Body of pancreas (tissue), 4 donors: Measurements from ENCODE around the gene EFNA5. TPM values are rescaled to one million over a fixed set of nuclear protein-coding genes. Genes with fewer than 3 reads are reported as not detected.
A peak's percentile ranks its signal among the peaks of the same experiment; 100 is the strongest.

Experiments used
- ATAC-seq: fragments of 150-250 bp; one replicate; pipeline ENCODE4 v1.9.1; 2016
- DNase-seq, 4 donors: peaks; one replicate each; pipeline ENCODE4 v3.0.0-alpha.2; 2019
- H3K27ac ChIP-seq, 4 donors: fragments of 200-600 bp; sonication (generic); 1 replicate in 3 of 4; 2 replicates in 1 of 4; pipeline versions ENCODE4 v1.5.1 to v1.6.1; 2016 to 2019; ENCODE audit warnings: mild to moderate bottlenecking in 1 of 4, mixed read lengths in 1 of 4, moderate library complexity in 1 of 4
- H3K27me3 ChIP-seq, 2 donors: fragments of 200-600 bp; sonication (generic); one replicate each; pipeline ENCODE4 v1.6.0; 2016; ENCODE audit warnings: mild to moderate bottlenecking in 1 of 2
- H3K36me3 ChIP-seq, 2 donors: fragments of 200-600 bp; sonication (generic); replicated peaks in 1 of 2; 2 replicates each; pipeline ENCODE4 v1.5.1; 2016; ENCODE audit warnings: low read depth in 2 of 2; ENCODE audit not compliant: insufficient read depth in 1 of 2
- H3K4me1 ChIP-seq: fragments of 200-600 bp; sonication (generic); one replicate; pipeline ENCODE4 v1.6.0; 2016
- H3K4me3 ChIP-seq, 2 donors: fragments of 200-600 bp; sonication (generic); 1 replicate in 1 of 2; 2 replicates in 1 of 2; pipeline ENCODE4 v1.5.1; 2016 to 2019
- H3K9me3 ChIP-seq, 3 donors: fragments of 200-600 bp; sonication (generic); 1 replicate in 2 of 3; 2 replicates in 1 of 3; pipeline ENCODE4 v1.5.1; 2016
- CTCF ChIP-seq, 7 experiments: fragments of 450-650 bp in 4 of 7; fragments of 200-600 bp in 3 of 7; sonication (generic) in 3 of 7; IDR thresholded peaks; one replicate each; pipeline ENCODE4 v1.5.1; 2016 to 2019; ENCODE audit warnings: antibody characterized with exemption in 7 of 7
- POLR2A ChIP-seq, 3 donors: fragments of 450-650 bp; IDR thresholded peaks; one replicate each; pipeline ENCODE4 v1.6.1; 2016; ENCODE audit warnings: antibody characterized with exemption in 3 of 3, mild to moderate bottlenecking in 2 of 3
- WGBS, 2 donors: methylation state at CpG; one replicate each; pipeline ENCODE4 v1.1.5; 2017; 5-methylcytosine and 5-hydroxymethylcytosine counted together
- intact Hi-C: fragments of 100-400 bp; cut with DNase I; formaldehyde crosslinking; loops from one replicate; pipeline ENCODE4 v1.15.1; 2023
- total RNA-seq, 2 donors: library from RNA; depleted of rRNA; stranded (reverse); fragments of >200 nt; gene quantifications; one replicate each; pipeline ENCODE4 v1.1.0, GENCODE V29; 2016

EFNA5 gene
- total RNA-seq, 2 donors from 2014 or later = 1.3 to 3.4 TPM

GRCh38 chr5:107676702-107677101 is 6.0 kb upstream of the EFNA5 start:
- no peak for ATAC-seq
- Histone ChIP-seq H3K4me3 (no peak overlapping the region), H3K4me1 (peaks cover 15% of the 10 kb centered on the region), H3K9me3 (no peaks in the 10 kb centered on the region), H3K36me3 (no peaks in the 10 kb centered on the region), H3K27ac (no peak overlapping the region), H3K27me3 (no peaks in the 10 kb centered on the region)
- DNase-seq = no peak
- intact Hi-C loops = no loop called here
- TF ChIP-seq CTCF (IDR thresholded peaks at IDR 0.05) (no peak), POLR2A (IDR thresholded peaks at IDR 0.05) (no peak)

- intact Hi-C loops = no loop called here
- Histone ChIP-seq H3K4me1 (peaks cover 30% of the 10 kb centered on the region), H3K27ac (no peak overlapping the region), H3K9me3 (no peaks in the 10 kb centered on the region), H3K4me3 (no peak overlapping the region), H3K27me3 (no peaks in the 10 kb centered on the region), H3K36me3 (no peaks in the 10 kb centered on the region)
- WGBS, 2 donors = 48 to 54% methylated on average over 9 of the region's 9 CpGs
- DNase-seq (no peak), ATAC-seq (no peak)
- TF ChIP-seq CTCF (IDR thresholded peaks at IDR 0.05) (no peak), POLR2A (IDR thresholded peaks at IDR 0.05) (no peak)
Observed at GRCh38 chr5:107675201-107675600, 4.5 kb upstream of the EFNA5 start.

- no peak overlapping the region for H3K4me3 ChIP-seq
- intact Hi-C loops = no loop called here
- peaks cover 0 to under 1% of the 10 kb centered on the region in 2 donors for H3K27me3 ChIP-seq
- no peak for DNase-seq
- no peak overlapping the region for H3K27ac ChIP-seq
- peaks cover 35% of the 10 kb centered on the region for H3K4me1 ChIP-seq
- H3K36me3 ChIP-seq = no peaks in the 10 kb centered on the region
- ATAC-seq = no peak
- no peaks in the 10 kb centered on the region for H3K9me3 ChIP-seq
- TF ChIP-seq POLR2A (IDR thresholded peaks at IDR 0.05) (no peak), CTCF (IDR thresholded peaks at IDR 0.05) (no peak)
- 61 to 67% methylated on average over 4 of the region's 4 CpGs for WGBS, 2 donors
Observed at GRCh38 chr5:107674655-107675054, 3.9 kb upstream of the EFNA5 start.

GRCh38 chr5:107673368-107674136 is 2.8 kb upstream of the EFNA5 start:
- peaks cover 0 to 4% of the 10 kb centered on the region in 2 donors for H3K27me3 ChIP-seq
- H3K36me3 ChIP-seq = no peaks in the 10 kb centered on the region
- peak overlapping the region in 1 of 2 donors; percentile 37 for H3K4me3 ChIP-seq
- no peaks in the 10 kb centered on the region for H3K9me3 ChIP-seq
- TF ChIP-seq POLR2A (IDR thresholded peaks at IDR 0.05) = no peak
- peak; percentile 87 to 97 (median 93) for TF ChIP-seq CTCF (IDR thresholded peaks at IDR 0.05)
- H3K27ac ChIP-seq = peak overlapping the region in 2 of 4 donors; percentile 11 to 47
- peak; percentile 81 for ATAC-seq
- intact Hi-C loops = no loop called here
- peaks cover 41% of the 10 kb centered on the region for H3K4me1 ChIP-seq
- WGBS, 2 donors = 1 to 2% methylated on average over 30 to 32 of the region's 32 CpGs
- peak; percentile 87 to 91 (median 88) for DNase-seq

GRCh38 chr5:107673039-107673367 is 2.3 kb upstream of the EFNA5 start:
- TF ChIP-seq POLR2A (IDR thresholded peaks at IDR 0.05) = no peak
- no peak for TF ChIP-seq CTCF (IDR thresholded peaks at IDR 0.05)
- H3K4me1 ChIP-seq = peaks cover 41% of the 10 kb centered on the region
- WGBS, 2 donors = 0% methylated on average over 10 to 11 of the region's 11 CpGs

More at GRCh38 chr5:107673039-107673367, 2.3 kb upstream of the EFNA5 start:
- peaks cover 0 to 4% of the 10 kb centered on the region in 2 donors for H3K27me3 ChIP-seq
- intact Hi-C loops = no loop called here
- DNase-seq (no peak), ATAC-seq (no peak)
- H3K4me3 ChIP-seq = peak overlapping the region; percentile 31 to 37
- H3K27ac ChIP-seq = peak overlapping the region in 2 of 4 donors; percentile 11 to 47
- H3K36me3 ChIP-seq = no peaks in the 10 kb centered on the region
- no peaks in the 10 kb centered on the region for H3K9me3 ChIP-seq
